K562 (cell line): ENCODE results near the gene PRRT1. TPM values are rescaled to one million over a fixed set of nuclear protein-coding genes. Genes with fewer than 3 reads are reported as not detected.

ENCODE experiments used
- ARNT ChIP-seq, 2 experiments: fragments of 450-650 bp; IDR thresholded peaks; 2 replicates each; pipeline ENCODE4 v1.6.1; 2016; ENCODE audit warnings: mild to moderate bottlenecking in 1 of 2
- BRD4 ChIP-seq: fragments of 200-600 bp; sonication (generic); IDR thresholded peaks from 2 replicates; pipeline ENCODE4 v1.6.1; 2017; ENCODE audit warnings: inconsistent platforms
- CTBP1 ChIP-seq: fragments of 450-650 bp; IDR thresholded peaks from 2 replicates; pipeline ENCODE4 v1.6.1; 2016; ENCODE audit warnings: borderline replicate concordance
- E2F6 ChIP-seq, 2 experiments: IDR thresholded peaks; 2 replicates each; pipeline ENCODE4 v1.6.1; 2011; ENCODE audit warnings: borderline replicate concordance in 1 of 2, control low read depth in 1 of 2, low read depth in 1 of 2, low read length in 1 of 2, mild to moderate bottlenecking in 1 of 2, mixed read lengths in 1 of 2, moderate library complexity in 1 of 2; ENCODE audit not compliant: insufficient read depth in 1 of 2, insufficient read length in 1 of 2, poor library complexity in 1 of 2, severe bottlenecking in 1 of 2; ENCODE audit errors: extremely low read depth in 1 of 2
- EP300 ChIP-seq: IDR thresholded peaks from 2 replicates; pipeline ENCODE4 v1.6.1; 2012; ENCODE audit warnings: low read length, improper control_type of control experiment
- GATAD2B ChIP-seq: fragments of 450-650 bp; IDR thresholded peaks from 2 replicates; pipeline ENCODE4 v1.6.1; 2017; ENCODE audit warnings: mild to moderate bottlenecking, borderline replicate concordance
- JUNB ChIP-seq: fragments of 450-650 bp; formaldehyde crosslinking; conservative IDR thresholded peaks from 2 replicates; pipeline ENCODE4 v1.4.0; 2020; ENCODE audit warnings: mild to moderate bottlenecking
- NCOA2 ChIP-seq, 2 experiments: fragments of 450-650 bp; IDR thresholded peaks; 2 replicates each; pipeline ENCODE4 v1.6.1; 2018; ENCODE audit warnings: mild to moderate bottlenecking in 2 of 2, moderate library complexity in 1 of 2; ENCODE audit not compliant: partially characterized antibody in 2 of 2
- XRCC5 ChIP-seq: fragments of 200-400 bp; formaldehyde crosslinking; IDR thresholded peaks from 2 replicates; pipeline ENCODE4 v1.6.1; 2017; ENCODE audit warnings: low read depth, mild to moderate bottlenecking, low read length
- ZBED1 ChIP-seq: IDR thresholded peaks from 2 replicates; pipeline ENCODE4 v1.6.1; 2014
- ZKSCAN1 ChIP-seq: fragments of 150-350 bp; IDR thresholded peaks from 2 replicates; pipeline ENCODE4 v1.6.1; 2016; ENCODE audit warnings: low read depth, low read length
- ZNF121 ChIP-seq: sonication (generic); formaldehyde crosslinking; conservative IDR thresholded peaks from 2 replicates; pipeline ENCODE4 v1.8.0; 2022; ENCODE audit warnings: missing genetic modification reagents
- ZNF217 ChIP-seq: sonication (generic); formaldehyde crosslinking; IDR thresholded peaks from 2 replicates; pipeline ENCODE4 v1.8.0; 2022; ENCODE audit warnings: mild to moderate bottlenecking, missing genetic modification reagents
- ZNF24 ChIP-seq: fragments of 450-650 bp; IDR thresholded peaks from 2 replicates; pipeline ENCODE4 v1.6.1; 2016
- ZNF282 ChIP-seq: sonication (generic); formaldehyde crosslinking; IDR thresholded peaks from 2 replicates; pipeline ENCODE4 v1.8.1; 2023; ENCODE audit warnings: missing genetic modification reagents
- ZNF764 ChIP-seq: fragments of 250-450 bp; sonication (Bioruptor Pico); IDR thresholded peaks from 2 replicates; pipeline ENCODE4 v1.4.0; 2020; ENCODE audit warnings: low read depth, mild to moderate bottlenecking, moderate library complexity
- ZZZ3 ChIP-seq: fragments of 450-650 bp; IDR thresholded peaks from 2 replicates; pipeline ENCODE4 v1.6.1; 2016; ENCODE audit warnings: antibody characterized with exemption, mild to moderate bottlenecking, moderate library complexity
- polyA plus RNA-seq, 8 experiments: library from polyadenylated mRNA; depleted of rRNA in 4 of 8; stranded (reverse) in 5 of 8; unstranded in 3 of 8; fragments of >200 nt; fragmentation: Nextera tagmentation in 2 of 8; fragmentation: Illumina TruSeq in 1 of 8; extraction: Ambion mirVana in 2 of 8; extraction: Trizol in 1 of 8; gene quantifications; 2 replicates each; pipeline versions ENCODE4 v1.2.1 to v1.2.3, GENCODE V29; 2011 to 2014; ENCODE audit warnings: inconsistent platforms in 1 of 8, missing spikeins in 1 of 8
- total RNA-seq, 7 experiments: library from RNA; depleted of rRNA in 6 of 7; stranded (reverse); fragments of >200 nt in 6 of 7; fragmentation: Illumina TruSeq in 2 of 7; extraction: Trizol in 2 of 7; gene quantifications; 2 replicates each; pipeline versions ENCODE4 v1.2.1 to v1.2.3, GENCODE V29; 2011 to 2021; ENCODE audit warnings: low replicate concordance in 1 of 7
- TF ChIP-seq, protein P1 (sequence below): sonication (generic); formaldehyde crosslinking; IDR thresholded peaks from 2 replicates; pipeline ENCODE4 v1.8.1; 2023; ENCODE audit warnings: mild to moderate bottlenecking, missing genetic modification reagents
- TF ChIP-seq, protein P2 (sequence below): IDR thresholded peaks from 3 replicates; pipeline ENCODE4 v1.6.1; 2011; ENCODE audit warnings: borderline replicate concordance, mild to moderate bottlenecking; ENCODE audit not compliant: insufficient read length, insufficient read depth
- TF ChIP-seq, protein P3 (sequence below): fragments of 250-450 bp; sonication (Bioruptor Pico); IDR thresholded peaks from 2 replicates; pipeline ENCODE4 v1.9.0; 2021; ENCODE audit warnings: mild to moderate bottlenecking, inconsistent platforms

The PRRT1 gene
- total and polyA plus RNA-seq, 9 of the 15 experiments (the other 6 are each of a cell fraction or from before 2014, with no cell fraction given), result 0.14 to 3.5 (median 0.41) TPM

GRCh38 chr6:32177788-32178546 is 26.2 kb upstream of the PRRT1 start, which contains the start of gene RNF5 (continued):
- TF ChIP-seq ZKSCAN1 (no peak), ZNF282 (CRISPR knock-in tag) (no peak), ZNF217 (CRISPR knock-in tag) (no peak), XRCC5 (0 out of 2 replicates have a peak, but pooled peaks have one; percentile 51), ZNF764 (CRISPR knock-in tag) (no peak), EP300 (no peak; the same call in 1 of the 2 replicates), JUNB (CRISPR knock-in tag) (no peak), BRD4 (no peak), NCOA2 (IDR thresholded peaks at IDR 0.05; ENCODE audit: partially characterized antibody in 2 of 2) (no peak), ZNF24 (no peak), ZZZ3 (no peak), ARNT (IDR thresholded peaks at IDR 0.05) (no peak), CTBP1 (peak; percentile 21), ZNF121 (CRISPR knock-in tag) (no peak), ZBED1 (no peak), E2F6 (IDR thresholded peaks at IDR 0.05; ENCODE audit: borderline replicate concordance in 1 of 2, extremely low read depth in 1 of 2, insufficient read depth in 1 of 2, insufficient read length in 1 of 2, low read depth in 1 of 2, low read length in 1 of 2, poor library complexity in 1 of 2, severe bottlenecking in 1 of 2) (peak; percentile 77 to 83), GATAD2B (no peak)
- TF ChIP-seq, protein P1, sequence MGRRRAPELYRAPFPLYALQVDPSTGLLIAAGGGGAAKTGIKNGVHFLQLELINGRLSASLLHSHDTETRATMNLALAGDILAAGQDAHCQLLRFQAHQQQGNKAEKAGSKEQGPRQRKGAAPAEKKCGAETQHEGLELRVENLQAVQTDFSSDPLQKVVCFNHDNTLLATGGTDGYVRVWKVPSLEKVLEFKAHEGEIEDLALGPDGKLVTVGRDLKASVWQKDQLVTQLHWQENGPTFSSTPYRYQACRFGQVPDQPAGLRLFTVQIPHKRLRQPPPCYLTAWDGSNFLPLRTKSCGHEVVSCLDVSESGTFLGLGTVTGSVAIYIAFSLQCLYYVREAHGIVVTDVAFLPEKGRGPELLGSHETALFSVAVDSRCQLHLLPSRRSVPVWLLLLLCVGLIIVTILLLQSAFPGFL (CRISPR knock-in tag), result no peak
- TF ChIP-seq, protein P2, sequence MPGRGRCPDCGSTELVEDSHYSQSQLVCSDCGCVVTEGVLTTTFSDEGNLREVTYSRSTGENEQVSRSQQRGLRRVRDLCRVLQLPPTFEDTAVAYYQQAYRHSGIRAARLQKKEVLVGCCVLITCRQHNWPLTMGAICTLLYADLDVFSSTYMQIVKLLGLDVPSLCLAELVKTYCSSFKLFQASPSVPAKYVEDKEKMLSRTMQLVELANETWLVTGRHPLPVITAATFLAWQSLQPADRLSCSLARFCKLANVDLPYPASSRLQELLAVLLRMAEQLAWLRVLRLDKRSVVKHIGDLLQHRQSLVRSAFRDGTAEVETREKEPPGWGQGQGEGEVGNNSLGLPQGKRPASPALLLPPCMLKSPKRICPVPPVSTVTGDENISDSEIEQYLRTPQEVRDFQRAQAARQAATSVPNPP, result no peak
- TF ChIP-seq, protein P3, sequence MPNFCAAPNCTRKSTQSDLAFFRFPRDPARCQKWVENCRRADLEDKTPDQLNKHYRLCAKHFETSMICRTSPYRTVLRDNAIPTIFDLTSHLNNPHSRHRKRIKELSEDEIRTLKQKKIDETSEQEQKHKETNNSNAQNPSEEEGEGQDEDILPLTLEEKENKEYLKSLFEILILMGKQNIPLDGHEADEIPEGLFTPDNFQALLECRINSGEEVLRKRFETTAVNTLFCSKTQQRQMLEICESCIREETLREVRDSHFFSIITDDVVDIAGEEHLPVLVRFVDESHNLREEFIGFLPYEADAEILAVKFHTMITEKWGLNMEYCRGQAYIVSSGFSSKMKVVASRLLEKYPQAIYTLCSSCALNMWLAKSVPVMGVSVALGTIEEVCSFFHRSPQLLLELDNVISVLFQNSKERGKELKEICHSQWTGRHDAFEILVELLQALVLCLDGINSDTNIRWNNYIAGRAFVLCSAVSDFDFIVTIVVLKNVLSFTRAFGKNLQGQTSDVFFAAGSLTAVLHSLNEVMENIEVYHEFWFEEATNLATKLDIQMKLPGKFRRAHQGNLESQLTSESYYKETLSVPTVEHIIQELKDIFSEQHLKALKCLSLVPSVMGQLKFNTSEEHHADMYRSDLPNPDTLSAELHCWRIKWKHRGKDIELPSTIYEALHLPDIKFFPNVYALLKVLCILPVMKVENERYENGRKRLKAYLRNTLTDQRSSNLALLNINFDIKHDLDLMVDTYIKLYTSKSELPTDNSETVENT, result 0 out of 2 replicates have a peak, but pooled peaks have one; percentile 22
